Gastroesophageal sphincter (tissue), 3 donors: ENCODE results near the gene FAM228B.

Source experiments
- CTCF ChIP-seq, 4 experiments: fragments of 200-600 bp in 2 of 4; fragments of 450-650 bp in 2 of 4; sonication (generic) in 1 of 4; IDR thresholded peaks; one replicate each; pipeline ENCODE4 v1.5.1; 2017 to 2019; ENCODE audit warnings: antibody characterized with exemption in 4 of 4, mild to moderate bottlenecking in 2 of 4, moderate library complexity in 2 of 4
- POLR2AphosphoS5 ChIP-seq: sonication (generic); formaldehyde crosslinking; IDR thresholded peaks from one replicate; pipeline ENCODE4 v1.6.1; 2017; ENCODE audit warnings: antibody characterized with exemption

DNA sequence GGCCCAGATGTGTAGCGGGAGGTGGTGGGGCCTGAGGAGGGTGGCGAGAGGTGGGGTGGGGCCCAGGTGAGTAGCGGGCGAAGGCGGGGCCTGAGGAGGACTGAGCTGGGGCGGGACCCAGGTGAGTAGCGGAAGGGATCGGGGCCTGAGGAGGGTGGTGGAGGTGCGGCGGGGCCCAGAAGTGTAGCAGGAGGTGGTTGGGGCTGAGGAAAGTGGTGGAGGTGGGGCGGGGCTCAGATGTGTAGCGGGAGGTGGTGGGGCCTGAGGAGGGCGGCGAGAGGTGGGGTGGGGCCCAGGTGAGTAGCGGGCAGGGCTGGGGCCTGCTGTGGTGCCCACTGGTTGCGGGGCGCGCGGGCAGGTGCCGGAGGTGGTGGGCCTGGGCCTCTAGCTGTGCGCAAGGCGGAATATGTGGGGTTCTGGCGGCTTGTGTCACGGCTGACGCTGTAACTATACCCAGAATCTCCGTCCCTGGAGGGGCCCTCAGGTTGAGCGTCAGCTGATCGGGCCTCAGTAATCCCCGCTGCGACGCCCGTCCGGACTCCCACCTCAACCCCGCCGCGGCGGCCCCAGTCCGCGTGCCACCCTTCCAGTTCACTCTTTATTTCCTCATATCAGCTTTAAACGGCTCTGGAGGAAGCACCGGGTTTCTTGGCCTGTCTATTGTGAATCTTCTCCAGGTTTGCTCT is 46.3 kb upstream of the FAM228B start:
- TF ChIP-seq CTCF (IDR thresholded peaks at IDR 0.05) (no peak), POLR2AphosphoS5 (no peak)
